NCI-H2107 treated with DMSO at 0.1 percent for 48 hours (cell line): ENCODE data around the gene AHRR.

ENCODE experiments used
- DNase-seq: peaks from one replicate; lab custom pipeline; 2025; ENCODE audit not compliant: unreplicated experiment; lab: John Stamatoyannopoulos, UW

The AHRR gene

GRCh38 chr5:453725-454481 is 132.4 kb downstream of the AHRR start:
- no peak for DNase-seq

- no peak for DNase-seq
These were observed 133.4 kb downstream of the AHRR start for GRCh38 chr5:454936-455335.

- no peak for DNase-seq
These were observed 134.3 kb downstream of the AHRR start for GRCh38 chr5:455806-456205.

GRCh38 chr5:456351-457194 is 135.1 kb downstream of the AHRR start:
- DNase-seq, result no peak

- DNase-seq, result no peak
These were observed 135.9 kb downstream of the AHRR start for GRCh38 chr5:457195-457961.

- DNase-seq, result no peak
These were observed 137.2 kb downstream of the AHRR start for GRCh38 chr5:458547-459353.

- no peak for DNase-seq
These were observed 138.2 kb downstream of the AHRR start for GRCh38 chr5:459562-460272.

- no peak for DNase-seq
These were observed 138.7 kb downstream of the AHRR start for GRCh38 chr5:460273-460625.

- no peak for DNase-seq
These were observed 140.6 kb downstream of the AHRR start for GRCh38 chr5:462051-462481.

- DNase-seq, result no peak
These were observed 141.8 kb downstream of the AHRR start for GRCh38 chr5:463301-463700.

GRCh38 chr5:463952-464351 is 142.4 kb downstream of the AHRR start:
- DNase-seq, result no peak

GRCh38 chr5:464446-464842 is 142.9 kb downstream of the AHRR start:
- DNase-seq, result no peak

GRCh38 chr5:464843-465590 is 143.5 kb downstream of the AHRR start:
- no peak for DNase-seq

- DNase-seq, result no peak
These were observed 144.3 kb downstream of the AHRR start for GRCh38 chr5:465591-466403.

GRCh38 chr5:466661-467310 is 145.3 kb downstream of the AHRR start:
- no peak for DNase-seq

GRCh38 chr5:468401-468800 is 146.9 kb downstream of the AHRR start:
- no peak for DNase-seq

- DNase-seq, result no peak
These were observed 148.4 kb downstream of the AHRR start for GRCh38 chr5:469752-470483.
